HepG2 (cell line): ENCODE data around the gene RHBG. TPM values are rescaled to one million over a fixed set of nuclear protein-coding genes. Genes with fewer than 3 reads are reported as not detected.

Experiments used
- ATAC-seq: fragments of 200-7000 bp; cut with Tn5 transposase; 3 replicates; pipeline ENCODE4 v1.9.1; 2020; ENCODE audit warnings: mild to moderate bottlenecking, moderate library complexity
- BruUV-seq: library from RNA; stranded (reverse); fragments of 400-500 nt; replicated peaks from 2 replicates; lab custom pipeline; 2021; lab: Mats Ljungman, UMichigan
- CTCF ChIA-PET: fragments of 300-600 bp; formaldehyde crosslinking; extraction: SDS; loops from one replicate; lab custom pipeline; 2021; ENCODE audit warnings: low total read pairs, inconsistent platforms, low intra/inter-chr PET ratio; lab: Yijun Ruan, JAX
- POLR2A ChIA-PET: fragments of 350-600 bp; sonication (Branson Sonifier 250); formaldehyde crosslinking; loops from one replicate; lab custom pipeline; 2020; ENCODE audit warnings: antibody characterized with exemption, inconsistent platforms; lab: Yijun Ruan, JAX
- DNase-seq: peaks from one replicate; pipeline ENCODE4 v3.0.0-alpha.2; 2015; ENCODE audit warnings: low spot score
- FAIRE-seq: peaks from 3 replicates; lab custom pipeline; 2011; peaks lifted over from hg19 to GRCh38; lab: Jason Lieb, UNC
- H2AFZ ChIP-seq: one replicate; pipeline ENCODE4 v1.6.1; 2011; ENCODE audit warnings: low read length, inconsistent platforms
- H3K27ac ChIP-seq: fragments of 300-600 bp; 3 replicates; pipeline ENCODE4 v1.8.0; 2011; ENCODE audit warnings: mixed run types, mild to moderate bottlenecking, mixed read lengths, low read length, inconsistent platforms; ENCODE audit not compliant: insufficient read depth; ENCODE audit errors: extremely low read length
- H3K27me3 ChIP-seq, 2 experiments: fragments of 200-600 bp in 1 of 2; 2 replicates in 1 of 2; 3 replicates in 1 of 2; pipeline versions ENCODE4 v1.6.0 to v1.8.0; 2011; ENCODE audit warnings: low read length in 2 of 2, mild to moderate bottlenecking in 2 of 2, moderate library complexity in 2 of 2, inconsistent platforms in 1 of 2; ENCODE audit not compliant: insufficient read depth in 2 of 2, control insufficient read depth in 1 of 2
- H3K36me3 ChIP-seq, 2 experiments: fragments of 200-600 bp in 1 of 2; replicated peaks in 1 of 2; 2 replicates in 1 of 2; 3 replicates in 1 of 2; pipeline versions ENCODE4 v1.5.1 to v1.8.0; 2011; ENCODE audit warnings: low read length in 2 of 2, inconsistent platforms in 1 of 2; ENCODE audit not compliant: insufficient read depth in 2 of 2, control insufficient read depth in 1 of 2
- H3K4me1 ChIP-seq: 2 replicates; pipeline ENCODE4 v1.5.1; 2012; ENCODE audit warnings: low read length, inconsistent platforms; ENCODE audit not compliant: insufficient read depth
- H3K4me2 ChIP-seq: 2 replicates; pipeline ENCODE4 v1.6.0; 2011; ENCODE audit warnings: low read depth, low read length, inconsistent platforms
- H3K4me3 ChIP-seq, 3 experiments: fragments of 200-600 bp in 1 of 3; sonication (generic), shearing (Covaris generic) in 1 of 3; replicated peaks in 1 of 3; 2 replicates each; pipeline ENCODE4 v1.5.1; 2011 to 2016; ENCODE audit warnings: low read length in 3 of 3, inconsistent platforms in 2 of 3, low read depth in 2 of 3, mild to moderate bottlenecking in 2 of 3, control low read depth in 1 of 3, mixed read lengths in 1 of 3; ENCODE audit not compliant: insufficient read depth in 1 of 3
- H3K79me2 ChIP-seq: one replicate; pipeline ENCODE4 v1.6.1; 2011; ENCODE audit warnings: low read length, inconsistent platforms; ENCODE audit not compliant: insufficient read depth
- H3K9ac ChIP-seq: 2 replicates; pipeline ENCODE4 v1.6.0; 2011; ENCODE audit warnings: mild to moderate bottlenecking, low read depth, low read length, inconsistent platforms; ENCODE audit not compliant: insufficient read depth
- H3K9me3 ChIP-seq: 2 replicates; pipeline ENCODE4 v1.5.1; 2012; ENCODE audit warnings: mild to moderate bottlenecking, low read length
- H4K20me1 ChIP-seq: 2 replicates; pipeline ENCODE4 v1.6.0; 2011; ENCODE audit warnings: inconsistent platforms, mild to moderate bottlenecking, low read length, moderate library complexity; ENCODE audit not compliant: insufficient read depth
- DNMT1 ChIP-seq: sonication (generic); formaldehyde crosslinking; IDR thresholded peaks from 2 replicates; pipeline ENCODE4 v1.5.1; 2020; ENCODE audit warnings: mild to moderate bottlenecking, missing genetic modification reagents
- EED ChIP-seq: sonication (generic); formaldehyde crosslinking; IDR thresholded peaks from 2 replicates; pipeline ENCODE4 v1.5.0; 2020; ENCODE audit warnings: mild to moderate bottlenecking, missing genetic modification reagents
- ETV5 ChIP-seq: IDR thresholded peaks from 2 replicates; pipeline ENCODE4 v1.6.1; 2018; ENCODE audit warnings: missing biosample characterization, missing genetic modification reagents, inconsistent platforms, borderline replicate concordance
- GATAD2A ChIP-seq: IDR thresholded peaks from 2 replicates; pipeline ENCODE4 v1.6.1; 2016
- KLF6 ChIP-seq: IDR thresholded peaks from 2 replicates; pipeline ENCODE4 v1.8.0; 2016; ENCODE audit warnings: missing biosample characterization, missing genetic modification reagents
- NFIC ChIP-seq: IDR thresholded peaks from 2 replicates; pipeline ENCODE4 v1.6.1; 2012; ENCODE audit warnings: mild to moderate bottlenecking, low read length, inconsistent platforms
- PRMT3 ChIP-seq: sonication (generic); formaldehyde crosslinking; IDR thresholded peaks from 2 replicates; pipeline ENCODE4 v1.8.1; 2022; ENCODE audit warnings: low read depth, mild to moderate bottlenecking, moderate library complexity, missing genetic modification reagents, borderline replicate concordance
- RXRA ChIP-seq: sonication (generic); formaldehyde crosslinking; IDR thresholded peaks from 2 replicates; pipeline ENCODE4 v1.5.1; 2020; ENCODE audit warnings: missing genetic modification reagents
- STAG1 ChIP-seq: sonication (generic); formaldehyde crosslinking; IDR thresholded peaks from 2 replicates; pipeline ENCODE4 v1.4.0; 2020; ENCODE audit warnings: missing genetic modification reagents
- UBTF ChIP-seq: sonication (generic); formaldehyde crosslinking; IDR thresholded peaks from 2 replicates; pipeline ENCODE4 v1.4.0; 2020; ENCODE audit warnings: mild to moderate bottlenecking, missing genetic modification reagents
- YY1 ChIP-seq: IDR thresholded peaks from 2 replicates; pipeline ENCODE4 v1.6.1; 2011; ENCODE audit warnings: low read length, low read depth, moderate library complexity, mild to moderate bottlenecking; ENCODE audit not compliant: insufficient read depth, insufficient replicate concordance
- ZBTB1 ChIP-seq: sonication (generic); formaldehyde crosslinking; IDR thresholded peaks from 2 replicates; pipeline ENCODE4 v1.4.0; 2020; ENCODE audit warnings: missing genetic modification reagents, borderline replicate concordance
- ZBTB2 ChIP-seq: sonication (generic); formaldehyde crosslinking; IDR thresholded peaks from 2 replicates; pipeline ENCODE4 v1.8.0; 2022; ENCODE audit warnings: low read depth, missing genetic modification reagents
- ZNF124 ChIP-seq: sonication (generic); formaldehyde crosslinking; IDR thresholded peaks from 2 replicates; pipeline ENCODE4 v1.4.0; 2020; ENCODE audit warnings: missing genetic modification reagents
- ZNF543 ChIP-seq: sonication (generic); formaldehyde crosslinking; IDR thresholded peaks from 2 replicates; pipeline ENCODE4 v1.4.0; 2020; ENCODE audit warnings: mild to moderate bottlenecking, missing genetic modification reagents
- ZNF605 ChIP-seq: sonication (generic); formaldehyde crosslinking; IDR thresholded peaks from 2 replicates; pipeline ENCODE4 v1.8.0; 2022; ENCODE audit warnings: mild to moderate bottlenecking, missing genetic modification reagents
- ZNF616 ChIP-seq: sonication (generic); formaldehyde crosslinking; IDR thresholded peaks from 2 replicates; pipeline ENCODE4 v1.5.0; 2020; ENCODE audit warnings: low read depth, mild to moderate bottlenecking, missing genetic modification reagents
- ZNF644 ChIP-seq: IDR thresholded peaks from 2 replicates; pipeline ENCODE4 v1.6.1; 2016; ENCODE audit warnings: low read depth
- ZNF768 ChIP-seq: sonication (generic); formaldehyde crosslinking; IDR thresholded peaks from 2 replicates; pipeline ENCODE4 v1.4.0; 2020; ENCODE audit warnings: missing genetic modification reagents
- ZNF777 ChIP-seq: sonication (generic); formaldehyde crosslinking; IDR thresholded peaks from 2 replicates; pipeline ENCODE4 v1.4.0; 2020; ENCODE audit warnings: missing genetic modification reagents
- ZSCAN29 ChIP-seq: sonication (generic); formaldehyde crosslinking; conservative IDR thresholded peaks from 2 replicates; pipeline ENCODE4 v1.4.0; 2020; ENCODE audit warnings: mild to moderate bottlenecking, missing genetic modification reagents
- WGBS: methylation state at CpG from one replicate; pipeline ENCODE4 v1.1.6; 2017; ENCODE audit warnings: low lambda C conversion rate; 5-methylcytosine and 5-hydroxymethylcytosine counted together
- in situ Hi-C: cut with HindIII; loops from 2 replicates; pipeline ENCODE4 v1.10.0; 2017; ENCODE audit warnings: low pct_unique_long_range_greater_than_20kb; ENCODE audit not compliant: extremely low pct_ligation_motif_present
- intact Hi-C: fragments of 100-400 bp; cut with micrococcal nuclease; formaldehyde crosslinking; loops from one replicate; pipeline ENCODE4 v1.10.0; 2022; ENCODE audit not compliant: unreplicated experiment
- polyA plus RNA-seq, 8 experiments: library from polyadenylated mRNA; depleted of rRNA in 3 of 8; stranded (reverse) in 7 of 8; unstranded in 1 of 8; fragments of >200 nt; fragmentation: Illumina TruSeq in 4 of 8; extraction: Trizol in 4 of 8; gene quantifications; 2 replicates each; pipeline versions ENCODE4 v1.2.1 to v1.2.3, GENCODE V29; 2011 to 2016; ENCODE audit warnings: low read depth in 4 of 8, missing spikeins in 1 of 8, mixed read lengths in 1 of 8; ENCODE audit not compliant: insufficient read depth in 1 of 8
- total RNA-seq, 5 experiments: library from RNA; depleted of rRNA; stranded (reverse); fragments of >200 nt; fragmentation: Illumina TruSeq; extraction: Trizol; gene quantifications; 2 replicates each; pipeline ENCODE4 v1.2.3, GENCODE V29; 2016; ENCODE audit warnings: low read depth in 1 of 5

RHBG gene
- total and polyA plus RNA-seq, 2 of the 13 experiments (the other 11 are each of a cell fraction or from before 2014, with no cell fraction given), result 61.8 to 73.5 TPM

GRCh38 chr1:156387870-156388173, 18.8 kb downstream of the RHBG start (continued):
- no peak for TF ChIP-seq STAG1 (CRISPR knock-in tag)
- peak; percentile 44; the same call in 1 of the 2 replicates for TF ChIP-seq ZNF605 (CRISPR knock-in tag)
- no peak for TF ChIP-seq DNMT1 (CRISPR knock-in tag)
- TF ChIP-seq RXRA, result 0 out of 2 replicates have a peak, but pooled peaks have one; percentile 15
- TF ChIP-seq GATAD2A, result no peak
- TF ChIP-seq ZNF543 (CRISPR knock-in tag), result peak; percentile 72; the same call in 1 of the 2 replicates
- peak; percentile 55; the same call in 1 of the 2 replicates for TF ChIP-seq ZNF768 (CRISPR knock-in tag)
- no peak for TF ChIP-seq NFIC
- no peak for TF ChIP-seq ZBTB1
- TF ChIP-seq ZSCAN29 (CRISPR knock-in tag), result peak; percentile 72; the same call in 1 of the 2 replicates
- 0 out of 2 replicates have a peak, but pooled peaks have one; percentile 26 for TF ChIP-seq PRMT3 (CRISPR knock-in tag)

- no peaks in the 10 kb centered on the region for H3K79me2 ChIP-seq
- WGBS, result 21% methylated on average over 4 of the region's 73 CpGs
- H4K20me1 ChIP-seq, result no peaks in the 10 kb centered on the region
- H3K4me3 ChIP-seq, result peak overlapping the region; percentile 41 to 68 (median 47)
- in situ Hi-C loops (loop anchor here (5.0 kb wide), 1 partner anchor 49 kb away; no protein-coding TSS in a partner anchor), intact Hi-C loops (no loop called here)
- FAIRE-seq (no peak), DNase-seq (peak; percentile 61), ATAC-seq (peak; percentile 39)
- POLR2A ChIA-PET, result interaction anchor here (1.2 to 1.8 kb wide), 4 partner anchors 10 to 57 kb away, joined by 3 to 15 read pairs (median 6); no protein-coding TSS in a partner anchor
- H3K9me3 ChIP-seq, result no peaks in the 10 kb centered on the region
- H3K27me3 ChIP-seq, result peaks cover 10 to 42% of the 10 kb centered on the region in 2 experiments; a peak in 4 of 5 replicates
- H3K36me3 ChIP-seq, result peaks cover 9 to 16% of the 10 kb centered on the region in 2 experiments
- CTCF ChIA-PET, result interaction anchor here (1.2 to 2.3 kb wide), 2 partner anchors 56 to 57 kb away, joined by 3 to 9 read pairs; no protein-coding TSS in a partner anchor
- H3K4me2 ChIP-seq, result peak overlapping the region; percentile 82
- no peak overlapping the region for H2AFZ ChIP-seq
- no TSS peak for BruUV-seq
- H3K9ac ChIP-seq, result peak overlapping the region; percentile 55
- peaks cover 39% of the 10 kb centered on the region for H3K4me1 ChIP-seq
- no peak overlapping the region for H3K27ac ChIP-seq
- TF ChIP-seq EED (CRISPR knock-in tag) (no peak), ZNF616 (no peak), KLF6 (CRISPR knock-in tag) (0 out of 2 replicates have a peak, but pooled peaks have one; percentile 13), ZNF124 (no peak), ZBTB2 (peak; percentile 65), ZNF777 (CRISPR knock-in tag) (peak; percentile 43; the same call in 1 of the 2 replicates), ETV5 (CRISPR knock-in tag) (peak; percentile 50; the same call in 1 of the 2 replicates), UBTF (CRISPR knock-in tag) (peak; percentile 67; the same call in 1 of the 2 replicates), YY1 (peak; percentile 53), ZNF644 (CRISPR knock-in tag) (0 out of 2 replicates have a peak, but pooled peaks have one; percentile 19)
Observed at GRCh38 chr1:156388174-156389137, 19.4 kb downstream of the RHBG start.
